ENCODE data around the gene NR2F2.

- no peak for TF ChIP-seq CTCF (IDR thresholded peaks at IDR 0.05; ENCODE audit: borderline replicate concordance, extremely low read depth, low read length, poor library complexity, severe bottlenecking)
- no peak for TF ChIP-seq EZH2 (IDR thresholded peaks at IDR 0.05; ENCODE audit: borderline replicate concordance, low read depth, low read length, severe bottlenecking)
Observed at GRCh38 chr15:96337365-96338023, 7.0 kb downstream of the NR2F2 start.

All from DND-41 (cell line).